HG03565 (cell line): ENCODE results near the gene ARHGAP12.

Source experiments
- ATAC-seq: cut with Tn5 transposase; IDR thresholded peaks from one replicate; pipeline ENCODE4 v1.9.1; 2021; ENCODE audit warnings: mild to moderate bottlenecking, moderate library complexity; ENCODE audit not compliant: unreplicated experiment

Gene ARHGAP12

DNA sequence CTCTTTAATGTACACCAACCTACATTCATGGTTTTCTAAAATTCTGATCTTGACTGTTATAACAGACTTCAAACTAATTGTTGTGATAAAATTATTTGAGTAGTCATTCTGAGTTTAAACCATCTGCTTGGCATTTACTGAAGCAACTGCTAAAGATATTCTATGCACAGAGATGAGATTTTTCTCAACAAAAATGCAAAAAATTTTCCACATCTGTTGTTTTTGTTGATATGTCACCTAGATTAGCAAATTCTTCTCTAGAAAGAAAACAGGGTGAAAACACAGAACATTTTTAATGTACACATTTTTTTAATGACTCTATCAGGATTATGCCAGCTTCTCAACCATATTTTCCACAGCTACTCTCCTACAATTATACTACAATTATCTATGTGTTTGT, 42.7 kb downstream of the ARHGAP12 start:
- ATAC-seq, result no peak

DNA sequence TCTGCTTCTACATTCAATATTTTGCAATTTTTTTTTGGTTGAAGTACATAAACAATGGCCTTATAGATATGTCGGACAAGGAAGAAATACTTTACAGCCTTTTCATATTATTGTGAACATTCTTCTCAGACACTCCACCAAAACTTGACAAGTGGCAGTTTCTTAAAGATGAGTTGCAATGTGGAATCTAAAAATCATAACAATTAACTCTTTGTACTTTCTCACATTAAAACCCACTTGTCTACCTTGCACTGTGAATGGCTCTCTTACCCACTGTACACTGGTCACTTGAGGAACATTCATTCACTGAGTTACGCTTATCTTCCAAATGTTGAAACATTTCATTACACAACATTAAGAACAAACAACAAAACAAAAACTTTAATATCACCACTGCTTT, 44.2 kb downstream of the ARHGAP12 start:
- no peak for ATAC-seq

DNA sequence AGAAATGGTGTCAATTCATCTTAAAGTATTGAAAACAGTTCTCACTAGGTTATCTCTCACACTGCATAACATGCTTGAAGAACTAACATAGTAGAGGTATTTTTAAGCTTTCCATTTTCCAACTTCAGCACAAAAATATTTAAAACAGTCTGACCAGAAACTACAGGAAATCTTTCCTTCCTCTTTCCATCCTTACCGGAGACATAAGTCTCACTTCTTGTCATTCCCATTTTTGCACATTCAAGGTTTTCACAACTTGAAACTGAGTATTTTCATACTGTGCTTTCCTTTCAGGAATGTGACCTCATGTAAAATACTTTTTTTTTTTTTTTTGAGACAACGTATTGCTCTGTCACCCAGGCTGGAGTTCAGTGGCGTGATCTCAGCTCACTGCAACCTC, 45.2 kb downstream of the ARHGAP12 start:
- ATAC-seq, result no peak

DNA sequence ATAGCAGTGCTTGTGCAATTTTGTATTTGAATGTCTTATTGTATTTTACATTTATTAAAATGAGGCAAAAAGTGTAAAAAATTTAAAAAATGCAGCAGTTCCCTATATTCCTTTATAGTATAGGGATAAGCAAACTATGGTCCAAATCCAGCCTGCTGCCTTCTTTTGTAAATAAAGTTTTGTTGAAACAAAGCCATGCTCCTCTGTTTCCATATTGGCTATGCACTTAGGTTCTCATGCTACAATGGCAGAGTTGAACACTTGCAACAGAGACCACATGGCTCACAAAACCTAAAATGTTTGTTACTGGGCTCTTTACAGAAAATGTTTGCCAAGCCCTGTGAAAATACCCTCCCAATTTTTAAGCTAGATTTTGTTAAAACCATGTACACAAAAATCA, 50.1 kb downstream of the ARHGAP12 start:
- no peak for ATAC-seq

DNA sequence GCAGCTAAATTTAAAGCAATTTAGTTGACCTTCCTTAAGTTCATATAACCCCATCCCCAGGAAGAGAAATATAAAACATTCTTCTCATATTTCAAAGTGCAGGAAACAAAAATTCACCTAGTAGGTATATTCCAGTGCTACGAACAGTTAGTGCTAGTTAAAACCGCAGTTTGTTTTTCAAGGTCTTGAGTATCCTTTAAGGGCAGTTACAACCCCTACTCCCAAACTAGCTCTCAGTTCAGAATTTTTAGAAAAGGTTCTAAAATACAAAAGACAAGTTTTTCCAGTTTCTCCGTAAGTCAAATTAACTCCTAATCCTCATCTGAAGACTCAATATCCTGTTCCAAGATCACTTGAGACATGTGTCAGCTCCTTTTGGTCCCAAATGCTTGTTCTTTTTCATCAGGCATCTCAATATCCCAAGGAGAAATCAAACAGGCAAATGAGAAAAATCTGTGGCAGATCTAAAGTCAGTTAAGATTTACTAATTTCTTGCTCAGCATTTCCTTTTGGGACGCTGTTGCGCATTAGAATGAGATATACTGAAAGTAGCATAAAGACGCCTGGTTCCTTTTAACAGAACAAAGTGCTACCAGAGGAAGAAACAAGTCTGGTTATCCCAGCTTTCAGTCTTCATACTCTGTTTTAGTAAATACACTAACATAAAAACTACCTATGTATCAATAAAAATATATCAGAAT, 51.8 kb downstream of the ARHGAP12 start:
- ATAC-seq, result no peak

DNA sequence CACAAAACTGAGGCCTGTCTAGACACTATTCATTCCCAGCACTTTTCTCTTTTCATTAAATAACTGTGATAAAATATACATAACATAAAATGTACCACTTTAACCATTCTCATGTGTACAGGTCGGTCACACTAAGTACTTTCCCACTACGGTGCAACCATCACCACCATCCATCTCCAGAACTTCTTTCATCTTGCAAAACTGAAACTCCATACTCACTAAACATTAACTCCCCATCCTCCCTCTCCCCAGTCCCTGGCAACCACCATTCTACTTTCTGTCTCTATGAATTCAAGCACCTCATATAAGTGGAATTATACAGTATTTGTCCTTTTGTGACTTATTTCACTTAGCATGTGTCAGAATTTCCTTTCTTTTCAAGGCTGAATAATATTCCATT, 53.0 kb downstream of the ARHGAP12 start:
- no peak for ATAC-seq

DNA sequence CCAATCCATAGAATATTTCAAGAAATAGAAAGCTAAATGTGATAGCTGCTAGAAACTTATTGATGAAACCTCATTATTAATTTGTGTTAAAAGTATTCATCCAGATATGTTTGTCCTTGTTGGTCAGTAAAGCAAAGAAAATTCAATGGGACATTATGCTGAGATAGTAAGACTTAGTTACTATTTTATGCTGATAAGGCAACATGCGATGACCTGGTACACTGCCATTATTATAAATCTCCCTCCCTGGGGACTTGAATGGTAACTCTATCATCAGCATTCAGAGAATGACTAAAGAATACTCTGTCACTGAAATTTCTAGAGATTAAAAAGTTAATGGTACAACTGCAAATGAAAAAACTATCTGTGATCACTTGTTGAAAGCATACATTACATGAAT, 54.9 kb downstream of the ARHGAP12 start:
- ATAC-seq, result no peak

DNA sequence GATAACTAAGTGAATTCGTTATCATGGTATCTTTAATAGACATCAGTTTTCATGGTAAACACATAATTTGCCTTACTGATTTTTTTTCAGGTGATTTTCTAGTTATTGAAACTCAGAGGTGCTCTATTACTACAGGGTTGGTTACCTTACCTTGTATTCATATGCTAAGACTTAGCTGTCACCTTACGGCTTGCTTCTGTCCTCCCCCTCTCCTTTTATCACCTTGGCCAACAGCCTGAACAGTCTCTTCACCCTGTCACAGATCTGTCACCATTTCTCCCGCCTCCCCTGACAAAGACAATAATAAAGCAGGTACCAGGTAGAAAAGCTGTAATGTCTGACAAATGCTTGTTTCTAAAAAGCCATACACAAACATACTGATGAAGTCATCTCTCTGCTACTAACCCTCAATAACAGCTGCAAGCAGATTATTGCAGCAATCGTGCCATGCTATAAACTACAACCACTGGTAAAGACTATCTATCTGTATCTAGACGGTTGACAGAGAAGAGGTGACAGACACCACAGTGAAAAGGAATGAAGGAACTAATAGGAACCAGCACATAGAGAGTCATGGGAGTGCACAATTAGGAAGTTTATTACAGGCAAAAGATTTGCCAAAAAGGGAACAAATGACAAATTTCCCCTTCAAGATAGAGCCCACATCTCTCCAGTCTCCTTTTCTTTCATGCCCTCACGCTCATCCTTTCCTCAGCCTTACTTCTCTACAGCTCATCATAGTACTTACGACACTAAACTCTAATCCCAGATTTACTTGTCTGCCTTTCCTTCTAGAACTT, 57.2 kb downstream of the ARHGAP12 start:
- no peak for ATAC-seq

DNA sequence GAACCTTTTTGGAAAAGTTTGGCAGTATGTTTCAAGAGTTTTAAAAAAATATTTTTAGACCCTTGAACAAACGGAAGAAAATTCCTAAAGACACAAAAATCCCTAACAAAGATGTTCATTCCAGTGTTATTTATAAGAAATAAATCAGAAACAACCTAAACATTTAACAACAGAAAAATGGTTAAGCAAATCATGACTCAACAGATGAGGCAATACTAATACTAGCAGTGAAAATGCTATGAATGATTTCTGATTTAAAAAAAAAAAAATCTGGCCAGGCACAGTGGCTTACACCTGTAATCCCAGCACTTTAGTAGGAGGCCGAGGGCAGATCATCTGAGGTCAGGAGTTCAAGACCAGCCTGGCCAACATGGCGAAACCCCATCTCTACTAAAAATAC, 61.0 kb downstream of the ARHGAP12 start:
- ATAC-seq, result no peak

DNA sequence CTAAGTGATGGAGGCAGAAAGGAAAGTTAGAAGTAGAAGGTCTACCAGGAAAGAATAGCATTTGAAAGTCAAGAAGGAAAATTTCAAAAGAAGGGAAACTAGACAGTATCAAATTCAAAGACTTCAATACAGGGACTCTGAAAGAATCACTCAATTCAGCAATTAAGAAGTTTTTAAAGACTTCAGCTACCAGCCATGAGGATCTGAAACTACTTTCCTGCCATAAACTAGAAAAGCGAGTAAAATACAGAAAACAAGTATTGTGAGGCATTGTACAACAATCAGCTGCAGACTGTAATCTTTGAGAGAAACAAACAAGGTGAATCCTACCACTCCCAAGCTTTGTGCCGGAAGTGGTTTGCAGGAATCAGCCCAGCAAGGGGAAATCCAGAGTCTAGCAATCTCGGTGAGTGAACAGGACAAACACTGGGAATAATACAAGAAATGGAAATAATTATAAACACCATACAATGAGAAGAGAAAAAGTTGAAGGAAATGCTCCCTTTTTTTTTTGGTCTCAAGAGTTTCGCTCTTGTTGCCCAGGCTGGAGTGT, 62.4 kb downstream of the ARHGAP12 start:
- ATAC-seq, result no peak

DNA sequence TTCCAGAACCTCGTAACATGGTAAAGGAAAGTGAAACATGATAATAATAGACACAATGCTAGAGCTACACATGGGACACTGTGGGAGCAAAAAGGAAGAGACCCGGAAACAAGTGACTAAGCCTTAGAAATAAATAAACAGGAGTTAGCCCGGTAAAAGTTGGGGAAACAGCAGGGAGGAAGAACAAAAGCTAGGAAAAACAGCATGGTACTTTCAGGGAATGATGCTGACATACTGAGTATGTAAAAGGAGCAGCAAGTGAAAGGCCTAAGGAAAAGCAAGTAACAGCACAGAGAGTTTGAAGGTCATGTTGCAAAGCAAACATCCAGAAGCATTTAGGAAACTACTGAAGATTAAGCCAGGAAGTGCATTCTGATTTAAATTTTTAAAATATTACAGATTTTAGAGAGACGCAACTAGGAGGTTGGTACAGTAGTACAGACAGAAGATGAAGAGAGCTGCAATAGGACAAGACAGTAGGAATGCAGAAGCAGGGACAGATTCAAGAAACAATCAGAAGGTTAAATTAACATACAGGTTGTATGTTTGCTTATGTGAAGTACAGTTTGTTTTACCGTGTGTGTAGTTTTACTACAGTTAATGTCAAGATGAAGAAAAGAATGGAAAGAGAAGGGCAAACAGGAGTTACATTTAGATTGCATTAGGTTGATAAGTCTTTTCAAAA, 63.7 kb downstream of the ARHGAP12 start:
- no peak for ATAC-seq

DNA sequence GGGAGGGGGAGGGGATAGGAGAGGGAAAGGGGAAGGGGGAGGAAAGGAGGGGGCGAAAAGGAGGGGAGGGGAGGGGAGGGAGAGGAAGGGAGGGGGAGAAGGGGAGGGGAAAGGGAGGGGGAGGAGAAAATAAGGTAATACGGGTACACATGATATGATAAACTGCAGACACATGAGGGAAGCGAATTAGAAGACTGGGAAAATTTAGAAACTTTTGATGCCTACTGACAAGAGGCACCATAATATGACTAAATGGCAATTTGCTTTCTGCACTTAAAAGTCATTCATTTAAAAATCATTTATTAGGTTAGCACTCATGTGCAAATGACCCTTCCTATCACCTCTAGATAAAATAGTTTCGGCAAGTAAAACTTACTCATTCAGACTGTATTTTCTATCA, 73.6 kb downstream of the ARHGAP12 start:
- ATAC-seq, result no peak

DNA sequence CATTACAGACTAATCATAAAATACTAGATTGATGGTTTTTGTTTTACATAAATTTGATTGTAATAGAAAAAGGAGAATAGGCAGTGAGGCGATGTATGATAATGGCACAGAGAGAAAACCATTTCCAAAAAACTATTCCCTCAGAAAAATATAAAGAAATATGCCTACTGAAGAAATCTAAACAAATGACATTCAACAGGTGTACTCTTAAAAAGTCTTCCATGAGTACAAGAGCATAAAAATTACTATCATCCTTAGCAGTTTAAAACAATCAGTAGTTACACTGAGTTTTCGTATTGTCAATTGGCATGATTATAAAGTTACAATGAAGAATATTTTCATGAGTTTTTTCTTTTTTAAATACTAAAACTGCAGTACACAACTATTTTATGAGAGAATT, 75.0 kb downstream of the ARHGAP12 start:
- no peak for ATAC-seq

DNA sequence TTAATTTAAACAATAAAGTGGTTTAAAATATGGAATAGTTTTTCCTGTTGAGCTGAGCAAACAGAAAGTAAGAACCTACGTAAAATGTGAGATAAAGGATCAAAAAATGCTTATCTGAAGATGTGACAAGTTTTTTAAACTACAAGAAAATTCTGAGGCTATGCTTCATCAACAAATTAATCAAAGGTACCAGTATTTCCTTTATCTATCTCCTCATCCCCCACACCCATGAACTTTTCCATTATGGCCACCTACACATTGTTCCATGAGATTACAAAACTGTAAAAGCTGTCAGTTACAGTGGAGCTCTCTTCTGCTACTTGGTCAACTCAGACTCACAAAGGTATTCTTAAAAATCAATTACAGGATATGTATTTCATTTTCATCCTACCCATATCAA, 77.4 kb downstream of the ARHGAP12 start:
- no peak for ATAC-seq

DNA sequence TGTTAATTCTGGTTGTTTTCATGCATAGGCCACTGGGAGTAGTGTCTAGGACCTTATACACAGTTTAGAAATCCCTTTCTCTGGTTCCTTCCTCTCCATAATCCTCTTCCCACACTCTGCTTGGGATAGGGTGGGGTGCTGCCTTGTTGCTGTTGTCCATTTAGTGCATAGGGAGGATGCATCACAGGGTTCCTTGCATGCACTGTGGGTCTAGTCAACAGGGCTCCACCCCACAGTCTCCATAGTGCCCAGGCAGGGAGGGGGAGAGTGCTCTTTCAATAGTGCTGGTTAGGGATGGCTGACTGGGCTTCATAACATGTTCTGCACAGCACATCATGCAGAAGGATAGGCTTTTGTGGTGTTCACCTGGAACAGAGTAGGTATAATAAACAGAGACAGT, 81.1 kb downstream of the ARHGAP12 start:
- no peak for ATAC-seq

DNA sequence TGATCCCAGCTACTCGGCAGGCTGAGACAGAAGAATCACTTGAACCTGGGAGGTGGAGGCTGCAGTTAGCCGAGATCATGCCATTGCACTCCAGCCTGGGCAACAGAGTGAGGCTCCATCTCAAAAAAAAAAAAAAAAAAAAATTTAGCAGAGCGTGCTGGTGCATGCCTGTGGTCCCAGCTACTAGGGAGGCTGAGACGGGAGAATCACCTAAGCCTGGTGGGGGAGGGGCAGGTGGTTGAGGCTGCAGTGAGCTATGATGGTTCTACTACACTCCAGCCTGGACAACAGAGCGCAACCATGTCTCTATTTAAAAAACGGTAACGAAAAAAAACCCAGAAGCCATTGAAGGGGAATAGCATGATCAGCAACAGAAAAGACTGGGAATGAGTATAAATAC, 89.9 kb downstream of the ARHGAP12 start:
- ATAC-seq, result no peak

DNA sequence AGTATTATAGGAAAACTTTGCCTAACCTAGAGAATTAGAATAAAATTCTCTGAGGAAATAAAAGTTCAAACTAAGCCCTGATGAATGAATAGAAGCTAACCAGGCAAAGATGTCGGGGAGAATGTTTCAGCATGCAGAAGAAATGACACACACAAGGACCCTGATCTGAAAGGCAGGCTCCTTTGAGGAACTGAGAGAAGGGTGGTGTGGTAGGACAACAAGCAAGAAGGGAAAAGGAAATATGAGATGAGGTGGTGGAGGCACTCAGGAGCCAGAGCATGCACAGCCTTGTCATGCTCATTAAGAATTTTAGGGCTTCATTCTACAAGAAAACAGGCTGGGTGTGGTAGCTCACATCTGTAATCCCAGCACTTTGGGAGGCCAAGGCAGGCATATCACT, 90.6 kb downstream of the ARHGAP12 start:
- no peak for ATAC-seq

DNA sequence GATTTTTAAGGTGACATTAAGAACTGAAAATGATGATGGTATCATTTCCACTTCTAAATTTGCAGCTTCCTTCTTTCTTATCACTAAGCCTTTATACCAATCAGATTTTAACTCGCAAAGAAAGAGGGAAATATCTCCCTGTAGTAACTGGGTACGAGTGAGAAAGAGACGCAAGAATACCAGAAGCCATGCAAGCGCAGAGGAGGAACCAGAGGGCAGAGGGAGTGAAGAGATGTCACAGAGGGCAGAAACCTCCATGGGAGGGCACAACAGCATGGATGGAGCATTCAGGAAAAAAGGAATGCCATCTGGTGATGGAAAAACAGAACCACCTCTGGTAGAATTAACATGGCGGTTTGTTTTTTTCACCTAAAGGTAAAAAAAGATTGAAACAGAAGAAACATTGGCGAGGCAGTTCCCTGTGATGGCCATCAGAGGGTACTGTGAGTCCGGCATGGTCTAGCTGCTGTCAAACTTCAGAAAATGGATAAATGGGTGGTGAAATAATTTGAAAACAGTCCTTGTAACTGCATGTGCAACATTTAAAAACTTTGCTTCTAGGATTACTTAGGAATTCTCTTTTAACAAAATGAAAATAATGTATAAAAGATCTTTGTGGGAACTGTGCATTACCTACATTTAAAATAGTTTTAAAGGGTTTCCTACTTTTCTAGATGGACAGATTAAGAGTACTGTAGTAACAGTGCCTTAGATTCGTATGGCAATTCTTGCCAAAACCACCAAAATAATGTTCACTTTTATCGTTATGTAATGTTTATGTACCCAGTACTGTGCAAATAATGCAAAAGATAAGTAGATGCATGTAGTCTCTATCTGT, 91.8 kb downstream of the ARHGAP12 start:
- no peak for ATAC-seq

DNA sequence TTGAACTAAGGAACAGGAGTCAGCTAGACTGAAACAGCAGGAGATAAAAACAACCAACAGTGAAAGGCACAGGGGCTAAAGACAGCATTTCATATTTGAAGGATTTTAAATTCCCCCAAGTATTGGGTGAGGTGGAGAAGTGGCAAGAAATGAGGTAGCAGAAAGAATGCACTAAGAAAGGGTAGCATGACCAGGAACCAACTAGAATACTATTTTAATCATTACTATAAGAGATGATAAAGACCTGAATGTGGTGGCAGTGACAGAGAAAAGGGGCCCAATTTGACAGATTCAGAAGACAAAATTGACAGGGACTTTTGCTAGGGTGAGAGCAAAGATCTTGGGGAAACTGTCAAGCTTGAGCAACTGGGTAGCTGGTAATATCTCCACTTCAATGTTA, 94.9 kb downstream of the ARHGAP12 start:
- ATAC-seq, result no peak

DNA sequence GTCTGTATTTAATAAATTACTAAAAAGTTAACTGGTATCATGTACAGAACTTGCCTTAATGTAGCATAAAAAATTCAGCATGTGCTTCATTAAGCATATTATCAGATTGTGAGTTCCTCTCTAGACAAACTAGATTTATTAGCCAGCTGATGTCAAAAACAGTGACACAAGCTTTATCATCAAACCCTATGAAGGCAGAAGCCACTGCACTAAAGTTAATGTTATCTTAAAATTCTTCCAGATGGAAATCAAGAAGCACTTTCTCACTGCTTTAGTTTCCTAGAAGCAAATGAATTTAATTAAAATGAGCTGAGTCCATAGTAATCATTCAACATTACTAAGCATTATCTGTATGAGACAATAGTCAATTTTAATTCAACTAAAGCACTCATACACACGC, 96.4 kb downstream of the ARHGAP12 start:
- no peak for ATAC-seq

DNA sequence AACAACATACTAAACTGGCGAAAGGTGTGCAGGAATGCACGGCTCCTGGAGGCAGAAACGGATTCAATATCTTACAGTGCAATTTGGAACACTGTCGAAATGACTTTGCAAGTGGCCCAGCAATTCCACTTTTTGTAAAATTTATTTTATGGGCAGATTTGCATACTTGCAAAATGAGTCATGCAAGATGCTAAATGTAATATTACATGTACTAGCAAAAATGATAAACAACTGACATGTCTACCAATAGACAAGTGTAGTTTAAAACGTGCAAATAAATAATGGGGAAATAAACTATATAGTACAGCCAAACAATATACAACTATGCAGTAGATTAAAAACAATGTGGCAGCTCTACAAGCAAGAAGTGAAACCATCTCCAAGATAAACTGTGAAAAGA, 97.7 kb downstream of the ARHGAP12 start:
- ATAC-seq, result no peak
